Left ventricle myocardium inferior (tissue), 1 donor: ENCODE results near the gene DCC. TPM values are rescaled to one million over a fixed set of nuclear protein-coding genes. Genes with fewer than 3 reads are reported as not detected.

ENCODE experiments used
- DNase-seq: peaks from one replicate; pipeline ENCODE4 v3.0.0-alpha.2; 2020
- H3K27ac ChIP-seq: fragments of 200-600 bp; replicated peaks from 2 replicates; pipeline ENCODE4 v1.8.0; 2021
- H3K27me3 ChIP-seq: fragments of 200-600 bp; 2 replicates; pipeline ENCODE4 v1.8.0; 2021; ENCODE audit warnings: low read depth
- H3K36me3 ChIP-seq: fragments of 200-600 bp; 2 replicates; pipeline ENCODE4 v1.8.0; 2021
- H3K4me1 ChIP-seq: fragments of 200-600 bp; 2 replicates; pipeline ENCODE4 v1.8.0; 2021
- H3K4me3 ChIP-seq: fragments of 200-600 bp; 2 replicates; pipeline ENCODE4 v1.8.0; 2021; ENCODE audit warnings: mild to moderate bottlenecking, moderate library complexity
- H3K9me3 ChIP-seq: fragments of 200-600 bp; replicated peaks from 2 replicates; pipeline ENCODE4 v1.8.0; 2021
- CTCF ChIP-seq: fragments of 200-600 bp; IDR thresholded peaks from 2 replicates; pipeline ENCODE4 v1.8.0; 2021; ENCODE audit warnings: antibody characterized with exemption, mild to moderate bottlenecking, borderline replicate concordance
- intact Hi-C: fragments of 100-400 bp; cut with micrococcal nuclease; formaldehyde crosslinking; loops from one replicate; pipeline ENCODE4 v1.11.0; 2022
- total RNA-seq: library from RNA; stranded (reverse); fragmentation: NEBNext Ultra II Directional; extraction: Animal tissue kit (Norgen Biotek cat#: 25700); gene quantifications from one replicate; pipeline ENCODE4 v1.2.1, GENCODE V29; 2021
- donor health status: DM: no; HTN: yes; CAD: no; lungs with severe emphysema.

The DCC gene
- total RNA-seq, 1 donor from 2014 or later: not detected

- no peaks in the 10 kb centered on the region for H3K9me3 ChIP-seq
- no peaks in the 10 kb centered on the region for H3K36me3 ChIP-seq
- no peaks in the 10 kb centered on the region for H3K27me3 ChIP-seq
- H3K4me3 ChIP-seq: no peak overlapping the region
- no peak overlapping the region for H3K27ac ChIP-seq
- intact Hi-C loops: no loop called here
- no peak for TF ChIP-seq CTCF
- H3K4me1 ChIP-seq: no peaks in the 10 kb centered on the region
- DNase-seq: no peak
Measured at GRCh38 chr18:52617931-52618330, 277.9 kb downstream of the DCC start.

- no peak for DNase-seq
- H3K4me1 ChIP-seq: no peaks in the 10 kb centered on the region
- H3K4me3 ChIP-seq: no peak overlapping the region
- H3K9me3 ChIP-seq: peaks cover 7% of the 10 kb centered on the region
- no peaks in the 10 kb centered on the region for H3K27me3 ChIP-seq
- TF ChIP-seq CTCF: no peak
- H3K27ac ChIP-seq: no peak overlapping the region
- H3K36me3 ChIP-seq: no peaks in the 10 kb centered on the region
- intact Hi-C loops: no loop called here
Measured at GRCh38 chr18:52620926-52621439, 281.0 kb downstream of the DCC start.

GRCh38 chr18:52624702-52625101 is 284.7 kb downstream of the DCC start:
- no peak overlapping the region for H3K27ac ChIP-seq
- no peak for TF ChIP-seq CTCF
- intact Hi-C loops: no loop called here
- H3K36me3 ChIP-seq: no peaks in the 10 kb centered on the region
- H3K4me1 ChIP-seq: no peaks in the 10 kb centered on the region
- H3K9me3 ChIP-seq: peaks cover 7% of the 10 kb centered on the region
- DNase-seq: no peak
- H3K4me3 ChIP-seq: no peak overlapping the region
- no peaks in the 10 kb centered on the region for H3K27me3 ChIP-seq

- intact Hi-C loops: no loop called here
- H3K27ac ChIP-seq: no peak overlapping the region
- no peaks in the 10 kb centered on the region for H3K4me1 ChIP-seq
- H3K36me3 ChIP-seq: no peaks in the 10 kb centered on the region
- H3K27me3 ChIP-seq: no peaks in the 10 kb centered on the region
- no peak for DNase-seq
- TF ChIP-seq CTCF: no peak
- no peak overlapping the region for H3K4me3 ChIP-seq
- H3K9me3 ChIP-seq: peaks cover 12% of the 10 kb centered on the region
Measured at GRCh38 chr18:52636536-52636935, 296.5 kb downstream of the DCC start.

GRCh38 chr18:52648201-52648600 is 308.2 kb downstream of the DCC start:
- Histone ChIP-seq H3K4me1 (no peaks in the 10 kb centered on the region), H3K27me3 (no peaks in the 10 kb centered on the region), H3K27ac (no peak overlapping the region), H3K36me3 (no peaks in the 10 kb centered on the region), H3K9me3 (no peaks in the 10 kb centered on the region), H3K4me3 (no peak overlapping the region)
- TF ChIP-seq CTCF: no peak
- intact Hi-C loops: no loop called here
- DNase-seq: no peak

GRCh38 chr18:52652391-52652790 is 312.4 kb downstream of the DCC start:
- Histone ChIP-seq H3K27me3 (no peaks in the 10 kb centered on the region), H3K36me3 (no peaks in the 10 kb centered on the region), H3K4me3 (no peak overlapping the region), H3K4me1 (no peaks in the 10 kb centered on the region), H3K27ac (no peak overlapping the region), H3K9me3 (no peaks in the 10 kb centered on the region)
- TF ChIP-seq CTCF: no peak
- intact Hi-C loops: no loop called here
- DNase-seq: no peak
